Neural cell (in vitro differentiated cells): ENCODE results near the gene TUBB3. TPM values are rescaled to one million over a fixed set of nuclear protein-coding genes. Genes with fewer than 3 reads are reported as not detected.
A peak's percentile ranks its signal among the peaks of the same experiment; 100 is the strongest.

ENCODE experiments used
- H2AFZ ChIP-seq: fragments of 200-600, 300-800 bp; sonication (generic), shearing (Covaris generic); 2 replicates; pipeline ENCODE4 v1.6.0; 2014; ENCODE audit warnings: low read depth, mild to moderate bottlenecking, antibody characterized with exemption, low read length, moderate library complexity
- H3F3A ChIP-seq: fragments of 200-600 bp; shearing (Covaris generic); 2 replicates; pipeline ENCODE4 v1.6.1; 2016; ENCODE audit warnings: mild to moderate bottlenecking, moderate library complexity, mixed read lengths, antibody characterized with exemption, low read length; ENCODE audit not compliant: insufficient read depth, poor library complexity, severe bottlenecking
- H3K27ac ChIP-seq: fragments of 200-600, 300-800 bp; sonication (generic), shearing (Covaris generic); 2 replicates; pipeline ENCODE4 v1.5.1; 2014; ENCODE audit warnings: mild to moderate bottlenecking, low read length, moderate library complexity
- H3K27me3 ChIP-seq: fragments of 300-800, 200-600 bp; sonication (generic), shearing (Covaris generic); 2 replicates; pipeline ENCODE4 v1.6.0; 2014; ENCODE audit warnings: mild to moderate bottlenecking, low read depth, low read length, moderate library complexity; ENCODE audit not compliant: insufficient read depth
- H3K36me3 ChIP-seq: fragments of 300-800, 200-600 bp; sonication (generic), shearing (Covaris generic); 2 replicates; pipeline ENCODE4 v1.5.1; 2014; ENCODE audit warnings: mild to moderate bottlenecking, antibody characterized with exemption, low read length, moderate library complexity; ENCODE audit not compliant: insufficient read depth
- H3K4me2 ChIP-seq: fragments of 300-800, 200-600 bp; sonication (generic), shearing (Covaris generic); 2 replicates; pipeline ENCODE4 v1.6.0; 2014; ENCODE audit warnings: mild to moderate bottlenecking, low read length
- H3K4me3 ChIP-seq: fragments of 300-800, 200-600 bp; sonication (generic), shearing (Covaris generic); 2 replicates; pipeline ENCODE4 v1.5.1; 2014; ENCODE audit warnings: mild to moderate bottlenecking, low read length, moderate library complexity
- H3K79me2 ChIP-seq: fragments of 200-600 bp; shearing (Covaris generic); replicated peaks from 2 replicates; pipeline ENCODE4 v1.6.0; 2014; ENCODE audit warnings: mild to moderate bottlenecking, low read length, moderate library complexity; ENCODE audit not compliant: insufficient read depth
- H3K9ac ChIP-seq: fragments of 300-800, 200-600 bp; sonication (generic), shearing (Covaris generic); 2 replicates; pipeline ENCODE4 v1.6.1; 2016; ENCODE audit warnings: mild to moderate bottlenecking, low read length, mixed read lengths
- H3K9me2 ChIP-seq: fragments of 200-600 bp; shearing (Covaris generic); 2 replicates; pipeline ENCODE4 v1.6.1; 2016; ENCODE audit warnings: mild to moderate bottlenecking, low read length, mixed read lengths; ENCODE audit not compliant: insufficient read depth
- H3K9me3 ChIP-seq: fragments of 200-600, 300-800 bp; sonication (generic), shearing (Covaris generic); 2 replicates; pipeline ENCODE4 v1.6.1; 2016; ENCODE audit warnings: mild to moderate bottlenecking, mixed run types, low read length, moderate library complexity, mixed read lengths
- H4K20me1 ChIP-seq: fragments of 200-600 bp; shearing (Covaris generic); 2 replicates; pipeline ENCODE4 v1.6.1; 2016; ENCODE audit warnings: mild to moderate bottlenecking, mixed run types; ENCODE audit not compliant: insufficient read depth
- CTCF ChIP-seq: fragments of 450-650 bp; IDR thresholded peaks from 2 replicates; pipeline ENCODE4 v1.5.1; 2014; ENCODE audit warnings: antibody characterized with exemption, mild to moderate bottlenecking, moderate library complexity; ENCODE audit not compliant: poor library complexity, severe bottlenecking
- EP300 ChIP-seq: fragments of 450-650 bp; conservative IDR thresholded peaks from 2 replicates; pipeline ENCODE4 v1.6.1; 2014; ENCODE audit warnings: antibody characterized with exemption, mild to moderate bottlenecking, moderate library complexity; ENCODE audit not compliant: poor library complexity, severe bottlenecking
- EZH2 ChIP-seq: fragments of 200-600, 300-800 bp; shearing (Covaris generic), sonication (generic); IDR thresholded peaks from 2 replicates; pipeline ENCODE4 v1.6.1; 2014; ENCODE audit warnings: antibody characterized with exemption, low read length, borderline replicate concordance, mild to moderate bottlenecking; ENCODE audit not compliant: insufficient read depth, poor library complexity, severe bottlenecking
- MXI1 ChIP-seq: fragments of 450-650 bp; conservative IDR thresholded peaks from 2 replicates; pipeline ENCODE4 v1.6.1; 2014; ENCODE audit warnings: antibody characterized with exemption, mild to moderate bottlenecking; ENCODE audit not compliant: poor library complexity, severe bottlenecking
- POLR2AphosphoS5 ChIP-seq: IDR thresholded peaks from 2 replicates; pipeline ENCODE4 v1.6.1; 2012
- RAD21 ChIP-seq: fragments of 450-650 bp; conservative IDR thresholded peaks from 2 replicates; pipeline ENCODE4 v1.6.1; 2014; ENCODE audit warnings: antibody characterized with exemption, mild to moderate bottlenecking, moderate library complexity
- REST ChIP-seq: IDR thresholded peaks from 2 replicates; pipeline ENCODE4 v1.6.1; 2012; ENCODE audit warnings: borderline replicate concordance
- SMC3 ChIP-seq: fragments of 450-650 bp; conservative IDR thresholded peaks from 2 replicates; pipeline ENCODE4 v1.6.1; 2014; ENCODE audit warnings: antibody characterized with exemption, mild to moderate bottlenecking, moderate library complexity; ENCODE audit not compliant: poor library complexity
- TAF1 ChIP-seq: IDR thresholded peaks from 2 replicates; pipeline ENCODE4 v1.6.1; 2012; ENCODE audit warnings: low read depth
- polyA plus RNA-seq: library from polyadenylated mRNA; depleted of rRNA; stranded (reverse); fragments of >200 nt; gene quantifications from 2 replicates; pipeline ENCODE4 v1.2.3, GENCODE V29; 2014

TUBB3 gene
- polyA plus RNA-seq, 1 donor from 2014 or later = 2,442 TPM

GRCh38 chr16:89918453-89919347 is 4.4 kb upstream of the TUBB3 start, which contains the start of gene MC1R:
Gene MC1R, plus strand, starts transcription at chr16:89918862. Its CDS starts 397 bp downstream, at chr16:89919259.
- no peak within 1 kb of the TSS for H3K27ac ChIP-seq
- H3K79me2 ChIP-seq = peaks cover 37% of the 10 kb centered on the region
- H3K9me2 ChIP-seq = no peaks in the 10 kb centered on the region
- no peaks in the 10 kb centered on the region for H4K20me1 ChIP-seq
- TF ChIP-seq TAF1 (no peak), CTCF (peak; percentile 19)
- peak within 1 kb of the TSS; percentile 29 for H3K9ac ChIP-seq
- no peaks in the 10 kb centered on the region for H3K9me3 ChIP-seq
- H3K36me3 ChIP-seq = no peaks in the 10 kb centered on the region
- no peaks in the 10 kb centered on the region for H3K27me3 ChIP-seq
- H3K4me3 ChIP-seq = peak within 1 kb of the TSS; percentile 45
- H3F3A ChIP-seq = no peaks in the 10 kb centered on the region
- H2AFZ ChIP-seq = no peak within 1 kb of the TSS
- H3K4me2 ChIP-seq = peak within 1 kb of the TSS; percentile 25

GRCh38 chr16:89919535-89920406 is 3.4 kb upstream of the TUBB3 start:
- Histone ChIP-seq H3K27ac (no peak overlapping the region), H4K20me1 (peaks cover 3% of the 10 kb centered on the region), H3K9ac (no peak overlapping the region), H3K27me3 (no peaks in the 10 kb centered on the region), H2AFZ (no peak overlapping the region), H3K36me3 (no peaks in the 10 kb centered on the region), H3K4me3 (no peak overlapping the region), H3K79me2 (peaks cover 48% of the 10 kb centered on the region), H3K9me3 (no peaks in the 10 kb centered on the region), H3F3A (no peaks in the 10 kb centered on the region), H3K4me2 (no peak overlapping the region), H3K9me2 (no peaks in the 10 kb centered on the region)
- TF ChIP-seq POLR2AphosphoS5 = no peak
- TF ChIP-seq MXI1 = no peak
- no peak for TF ChIP-seq REST
- no peak for TF ChIP-seq SMC3
- no peak for TF ChIP-seq TAF1
- TF ChIP-seq EP300 = no peak
- TF ChIP-seq CTCF = no peak
- TF ChIP-seq RAD21 = no peak
- no peak for TF ChIP-seq EZH2
